GM11168 (cell line): ENCODE measurements around the gene TK1.

ENCODE experiments used
- in situ Hi-C: fragments of 300-500 bp; cut with MboI; formaldehyde crosslinking; loops from one replicate; pipeline ENCODE4 v1.12.0; 2022; ENCODE audit warnings: low sequenced_read_pairs; ENCODE audit not compliant: unreplicated experiment

Gene TK1

GRCh38 chr17:78223061-78223460, 36.2 kb upstream of the TK1 start:
- in situ Hi-C loops, result no loop called here

GRCh38 chr17:78219396-78220150, 32.7 kb upstream of the TK1 start:
- in situ Hi-C loops, result no loop called here

- in situ Hi-C loops, result no loop called here
Observed at GRCh38 chr17:78214706-78215061, 27.8 kb upstream of the TK1 start.

GRCh38 chr17:78214016-78214705, 27.3 kb upstream of the TK1 start, which contains the start of gene BIRC5:
Gene BIRC5 (plus strand): TSS chr17:78214253. CDS start chr17:78214317, 64 bp downstream.
- in situ Hi-C loops, result no loop called here

GRCh38 chr17:78211032-78211431, 24.2 kb upstream of the TK1 start:
- in situ Hi-C loops, result no loop called here

GRCh38 chr17:78210111-78210510, 23.3 kb upstream of the TK1 start:
- in situ Hi-C loops, result no loop called here

- in situ Hi-C loops, result no loop called here
Observed at GRCh38 chr17:78208486-78208885, 21.6 kb upstream of the TK1 start.

- in situ Hi-C loops, result no loop called here
Observed at GRCh38 chr17:78206298-78206697, 19.4 kb upstream of the TK1 start.

GRCh38 chr17:78205124-78205775, 18.4 kb upstream of the TK1 start:
- in situ Hi-C loops, result no loop called here

GRCh38 chr17:78204387-78205123, 17.7 kb upstream of the TK1 start:
- in situ Hi-C loops, result no loop called here

GRCh38 chr17:78202666-78203065, 15.8 kb upstream of the TK1 start:
- in situ Hi-C loops, result no loop called here

- in situ Hi-C loops, result no loop called here
Observed at GRCh38 chr17:78200451-78200850, 13.6 kb upstream of the TK1 start.

- in situ Hi-C loops, result no loop called here
Observed at GRCh38 chr17:78197147-78197832, 10.4 kb upstream of the TK1 start.

- in situ Hi-C loops, result no loop called here
Observed at GRCh38 chr17:78196716-78197115, 9.9 kb upstream of the TK1 start.

GRCh38 chr17:78185981-78186691, 716 bp downstream of the TK1 start:
- in situ Hi-C loops, result no loop called here

GRCh38 chr17:78184868-78185267, 2.0 kb downstream of the TK1 start:
- in situ Hi-C loops, result no loop called here

GRCh38 chr17:78184351-78184750, 2.5 kb downstream of the TK1 start:
- in situ Hi-C loops, result no loop called here

GRCh38 chr17:78183916-78184315, 2.9 kb downstream of the TK1 start:
- in situ Hi-C loops, result no loop called here

GRCh38 chr17:78182504-78182903, 4.3 kb downstream of the TK1 start:
- in situ Hi-C loops, result no loop called here
